T-helper 2 cell treated with Interferon-gamma antibody and Interleukin-4, amounts not matched to agents 100 ng/mL and 5 ng/mL, for 36 hours (primary cell): ENCODE data around the gene SERINC2. TPM values are rescaled to one million over a fixed set of nuclear protein-coding genes. Genes with fewer than 3 reads are reported as not detected.

Source experiments
- intact Hi-C: fragments of 100-400 bp; cut with micrococcal nuclease; formaldehyde crosslinking; loops from one replicate; pipeline ENCODE4 v1.15.1; 2023
- total RNA-seq: library from RNA; stranded (reverse); gene quantifications from 2 replicates; pipeline ENCODE4 v1.2.3, GENCODE V29; 2022

SERINC2 gene
- total RNA-seq, 1 donor from 2014 or later: not detected

DNA sequence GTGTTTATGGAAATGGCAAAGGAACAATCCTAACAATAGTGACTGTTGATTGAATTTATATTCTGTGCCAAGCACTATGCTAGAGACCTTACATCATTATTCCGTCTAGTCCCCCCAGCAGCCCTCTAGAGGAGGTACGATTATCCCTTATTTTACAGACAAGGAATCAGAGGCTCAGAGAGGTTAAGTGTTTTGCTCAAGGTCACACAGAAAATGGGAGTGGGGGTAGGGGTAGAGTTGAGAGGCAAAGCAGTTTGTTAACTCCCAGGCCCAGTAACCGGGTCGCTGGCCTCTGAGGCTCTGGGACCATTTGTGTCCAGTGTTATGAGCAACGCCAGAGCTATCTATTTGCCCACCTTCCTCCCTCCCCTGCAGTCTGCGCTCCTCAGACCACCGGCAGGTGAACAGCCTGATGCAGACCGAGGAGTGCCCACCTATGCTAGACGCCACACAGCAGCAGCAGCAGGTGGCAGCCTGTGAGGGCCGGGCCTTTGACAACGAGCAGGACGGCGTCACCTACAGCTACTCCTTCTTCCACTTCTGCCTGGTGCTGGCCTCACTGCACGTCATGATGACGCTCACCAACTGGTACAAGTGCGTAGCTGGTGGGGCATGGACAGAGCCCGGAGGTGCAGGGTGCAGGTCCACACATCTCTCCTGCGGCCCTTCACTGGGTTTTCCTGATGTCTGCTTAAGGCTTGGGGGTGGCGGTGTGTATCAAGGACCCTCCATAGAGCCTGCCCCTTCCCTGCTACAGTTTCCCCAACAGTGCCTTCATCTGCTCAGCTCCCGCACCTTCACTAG lies 19.8 kb downstream of the SERINC2 start:
- intact Hi-C loops: no loop called here

DNA sequence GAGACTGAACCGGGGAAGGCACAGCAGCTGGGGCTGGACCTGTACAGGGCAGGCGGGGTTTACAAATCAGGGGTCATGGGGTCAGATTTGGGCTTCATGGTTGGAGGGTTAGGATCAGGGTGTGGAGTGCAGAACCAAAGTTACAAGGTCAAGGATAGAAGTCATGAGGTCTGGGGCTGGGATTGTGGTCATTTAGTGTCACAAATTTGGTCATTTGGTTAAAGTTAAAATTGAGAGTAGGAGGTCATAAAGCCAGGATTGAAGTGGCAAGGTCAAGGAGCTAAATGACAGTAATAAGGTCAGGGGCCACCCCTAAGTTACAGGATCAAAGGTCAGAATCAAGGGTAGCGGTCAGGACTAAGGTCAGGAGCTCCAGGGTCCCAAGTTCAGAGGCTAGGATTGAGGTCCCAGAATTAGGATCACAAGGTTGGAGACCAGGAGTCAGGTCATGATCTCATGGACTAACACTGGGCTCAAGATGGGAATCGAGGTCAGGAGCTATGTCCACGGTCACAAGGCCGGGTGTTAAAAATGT lies 20.4 kb downstream of the SERINC2 start:
- intact Hi-C loops: no loop called here

DNA sequence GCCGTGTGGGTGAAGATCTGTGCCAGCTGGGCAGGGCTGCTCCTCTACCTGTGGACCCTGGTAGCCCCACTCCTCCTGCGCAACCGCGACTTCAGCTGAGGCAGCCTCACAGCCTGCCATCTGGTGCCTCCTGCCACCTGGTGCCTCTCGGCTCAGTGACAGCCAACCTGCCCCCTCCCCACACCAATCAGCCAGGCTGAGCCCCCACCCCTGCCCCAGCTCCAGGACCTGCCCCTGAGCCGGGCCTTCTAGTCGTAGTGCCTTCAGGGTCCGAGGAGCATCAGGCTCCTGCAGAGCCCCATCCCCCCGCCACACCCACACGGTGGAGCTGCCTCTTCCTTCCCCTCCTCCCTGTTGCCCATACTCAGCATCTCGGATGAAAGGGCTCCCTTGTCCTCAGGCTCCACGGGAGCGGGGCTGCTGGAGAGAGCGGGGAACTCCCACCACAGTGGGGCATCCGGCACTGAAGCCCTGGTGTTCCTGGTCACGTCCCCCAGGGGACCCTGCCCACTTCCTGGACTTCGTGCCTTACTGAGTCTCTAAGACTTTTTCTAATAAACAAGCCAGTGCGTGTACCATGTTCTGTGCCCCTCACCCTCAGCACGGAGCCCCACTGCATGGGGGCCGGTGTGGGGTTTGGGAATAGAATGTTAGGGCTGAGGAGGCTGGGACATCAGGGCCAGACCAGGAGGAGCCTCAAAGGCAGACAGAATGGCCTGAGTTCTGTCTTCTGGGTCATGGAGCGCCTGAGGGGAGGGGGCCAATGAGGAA lies 21.3 kb downstream of the SERINC2 start:
- intact Hi-C loops: no loop called here

DNA sequence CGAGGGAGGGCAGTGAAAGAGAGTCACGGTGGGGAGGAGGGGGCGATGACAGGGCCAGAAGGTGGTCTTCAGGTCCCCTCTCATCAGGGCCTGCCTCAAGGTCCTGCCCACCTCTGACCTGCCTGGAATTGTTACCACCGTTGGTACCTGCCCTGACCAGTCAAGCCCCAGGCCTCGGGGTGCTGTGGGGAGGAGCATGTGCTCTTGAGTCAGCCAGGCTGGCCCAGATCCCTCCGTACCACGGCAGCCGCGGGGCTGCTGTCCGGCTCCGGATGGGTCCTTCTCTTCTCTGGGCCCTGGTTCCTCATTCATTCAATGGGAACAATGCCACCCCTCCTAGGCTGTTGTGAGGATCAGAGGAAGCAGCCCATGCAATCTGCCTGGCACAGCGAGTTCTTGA lies 22.0 kb downstream of the SERINC2 start:
- intact Hi-C loops: no loop called here

DNA sequence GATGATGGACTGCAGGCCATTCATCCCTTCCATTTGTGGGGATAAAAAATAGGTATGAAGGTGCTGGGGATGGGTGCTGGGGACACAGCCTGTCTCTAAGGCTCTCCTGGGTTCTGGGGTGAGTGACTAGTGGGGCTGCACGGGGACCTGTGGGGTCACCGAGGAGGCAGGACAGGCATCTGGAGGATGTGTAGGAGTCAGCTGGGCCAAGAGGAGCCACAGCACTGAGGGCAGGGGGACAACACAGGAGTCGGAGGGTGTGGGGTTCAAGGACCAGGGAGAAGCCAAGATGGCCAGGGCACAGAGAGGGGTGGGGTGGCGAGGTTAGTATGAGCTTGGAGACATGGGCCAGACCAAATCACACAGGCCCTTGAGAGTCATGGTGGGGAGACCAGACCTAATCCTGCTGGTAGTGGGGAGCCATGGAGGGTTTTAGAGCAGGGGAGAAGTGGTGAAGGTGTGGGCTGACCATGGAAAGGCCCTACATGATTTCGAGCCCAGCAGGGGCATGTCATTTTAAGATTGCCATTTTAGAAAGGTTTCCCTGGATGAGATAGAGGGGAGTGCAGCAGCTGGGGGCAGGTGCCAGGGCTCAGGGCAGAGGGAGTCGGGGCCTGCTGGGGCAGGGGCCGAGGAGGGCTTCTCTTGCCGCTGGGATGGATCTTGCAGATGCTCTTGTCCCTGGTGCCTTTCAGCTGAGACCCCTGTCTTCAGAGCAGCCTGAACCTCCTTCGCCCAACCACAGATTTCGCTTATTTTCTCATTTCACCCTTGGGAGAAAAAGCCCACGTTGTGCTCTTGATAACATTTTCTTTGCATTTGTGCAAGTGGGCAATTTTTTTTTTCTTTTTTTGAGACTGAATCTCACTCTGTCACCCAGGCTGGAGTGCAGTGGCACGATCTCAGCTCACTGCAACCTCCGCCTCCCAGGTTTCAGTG lies 22.7 kb downstream of the SERINC2 start:
- intact Hi-C loops: no loop called here

DNA sequence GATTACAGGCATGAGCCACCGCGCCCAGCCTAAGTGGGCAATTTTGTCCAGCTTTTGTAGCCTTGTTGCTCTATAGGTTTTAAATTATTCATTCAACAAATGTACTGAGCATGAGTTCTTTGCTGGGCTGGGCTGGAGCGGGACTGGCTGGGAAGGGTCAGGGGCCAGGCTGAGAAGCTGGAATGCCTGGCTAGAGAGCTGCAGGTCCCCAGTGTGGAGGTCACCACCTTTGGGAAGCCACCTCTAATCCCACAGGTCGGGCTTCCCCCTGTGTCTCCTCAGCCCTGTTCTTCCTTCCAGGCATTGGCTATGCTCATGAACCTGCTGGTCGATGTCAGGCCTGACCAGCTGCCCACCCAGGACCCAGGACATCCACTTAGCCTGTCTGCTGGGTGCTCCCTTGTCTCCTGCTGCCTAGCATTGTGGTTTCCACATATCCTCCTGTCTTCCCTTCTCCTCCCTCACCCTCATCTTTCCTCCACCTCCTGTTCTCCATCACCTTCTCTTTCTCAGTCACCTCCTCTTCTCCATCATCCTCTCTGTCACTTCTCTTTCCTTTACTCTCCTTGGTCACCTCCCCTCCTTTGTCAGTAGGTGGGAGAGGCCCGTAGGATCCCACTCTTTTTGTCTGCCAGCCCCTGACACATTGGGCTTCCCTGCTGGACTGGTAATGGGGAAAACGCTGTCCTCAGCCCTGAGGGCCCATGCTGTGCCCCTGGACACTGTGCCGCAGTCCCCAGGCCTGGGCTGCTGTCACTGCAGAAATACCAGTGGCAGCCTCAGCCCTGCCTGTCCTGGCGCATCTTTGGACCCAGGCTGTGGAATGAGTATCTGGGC lies 23.8 kb downstream of the SERINC2 start:
- intact Hi-C loops: no loop called here

DNA sequence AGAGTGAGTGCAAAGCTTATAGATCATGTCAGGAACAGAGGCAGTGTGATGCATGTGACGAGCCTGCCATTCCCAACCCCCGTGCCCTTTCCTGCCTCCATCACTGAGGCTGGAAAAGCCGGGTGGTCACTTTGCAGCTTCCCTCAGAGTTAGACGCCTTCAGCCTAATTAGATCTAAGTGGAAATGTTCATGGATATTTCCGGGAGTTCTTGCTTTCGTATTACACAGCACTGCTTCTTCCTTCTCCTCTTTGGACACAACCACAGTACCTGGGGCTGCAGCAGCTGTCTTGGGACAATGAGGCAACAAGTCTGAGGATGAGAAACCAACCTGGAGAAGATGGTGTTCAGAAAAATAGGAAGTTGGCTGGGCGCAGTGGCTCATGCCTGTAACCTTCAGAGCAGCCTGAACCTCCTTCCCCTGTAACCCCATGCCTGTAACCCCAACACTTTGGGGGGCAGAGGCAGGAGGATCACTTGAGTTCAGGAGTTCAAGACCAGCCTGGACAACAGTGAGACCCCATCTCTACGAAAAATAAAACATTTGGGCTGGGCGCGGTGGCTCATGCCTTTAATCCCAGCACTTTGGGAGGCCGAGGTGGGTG lies 24.5 kb downstream of the SERINC2 start:
- intact Hi-C loops: no loop called here

DNA sequence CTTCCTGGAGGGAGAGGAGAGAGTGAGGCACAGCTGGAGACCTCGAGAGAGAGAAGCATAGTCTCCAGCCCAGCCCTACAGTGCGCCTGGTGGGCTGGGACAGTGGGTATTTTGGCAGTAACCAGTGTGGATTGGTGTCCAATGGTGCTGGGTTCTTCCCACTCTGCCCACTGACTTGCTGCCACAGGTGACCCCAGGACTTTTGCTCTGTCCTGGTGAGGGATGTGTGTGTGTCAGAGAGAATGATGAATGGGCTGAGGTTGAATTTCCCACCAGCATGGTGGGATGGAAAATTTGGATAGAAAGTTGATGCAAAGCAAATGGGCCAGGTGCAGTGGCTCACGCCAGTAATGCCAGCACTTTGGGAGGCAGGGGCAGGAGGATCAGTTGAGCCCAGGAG lies 26.3 kb downstream of the SERINC2 start:
- intact Hi-C loops: no loop called here

DNA sequence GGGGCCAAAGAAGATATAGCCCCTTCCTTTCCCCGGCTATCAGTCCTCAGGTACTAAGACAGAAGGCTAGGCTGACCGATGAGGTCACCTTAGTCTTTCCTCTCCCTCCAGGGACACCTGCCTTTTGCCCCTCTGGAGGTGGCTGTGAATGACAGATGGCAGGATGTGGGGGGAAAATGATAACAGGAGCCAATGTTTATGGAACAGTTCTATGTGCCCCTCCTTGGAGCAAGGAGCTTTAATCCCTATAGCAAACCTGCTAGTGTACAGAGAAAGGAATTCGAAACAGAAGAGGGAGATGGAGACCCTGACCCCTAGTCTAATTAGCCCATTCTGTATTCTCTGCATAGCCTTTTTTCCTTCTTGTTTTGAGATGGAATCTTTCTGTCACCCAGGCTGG lies 28.1 kb downstream of the SERINC2 start:
- intact Hi-C loops: no loop called here

DNA sequence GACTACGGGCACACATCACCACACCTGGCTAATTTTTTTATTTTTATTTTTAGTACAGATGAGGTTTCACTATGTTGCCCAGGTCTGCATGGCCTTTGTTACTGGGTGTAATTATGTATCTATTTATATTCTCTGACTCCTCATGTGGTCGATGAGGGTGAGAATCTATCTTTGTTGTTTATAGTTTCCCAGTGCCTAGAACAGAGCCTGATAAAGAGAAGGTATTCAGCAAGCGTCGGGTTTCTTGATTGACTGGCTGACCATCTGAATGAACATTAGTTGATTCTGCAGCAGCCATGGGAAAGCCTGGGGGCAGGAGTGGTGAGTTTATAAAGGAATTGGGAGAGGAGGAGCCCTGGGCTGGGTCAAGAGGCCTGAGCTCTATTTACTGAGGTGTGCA lies 28.5 kb downstream of the SERINC2 start:
- intact Hi-C loops: no loop called here

DNA sequence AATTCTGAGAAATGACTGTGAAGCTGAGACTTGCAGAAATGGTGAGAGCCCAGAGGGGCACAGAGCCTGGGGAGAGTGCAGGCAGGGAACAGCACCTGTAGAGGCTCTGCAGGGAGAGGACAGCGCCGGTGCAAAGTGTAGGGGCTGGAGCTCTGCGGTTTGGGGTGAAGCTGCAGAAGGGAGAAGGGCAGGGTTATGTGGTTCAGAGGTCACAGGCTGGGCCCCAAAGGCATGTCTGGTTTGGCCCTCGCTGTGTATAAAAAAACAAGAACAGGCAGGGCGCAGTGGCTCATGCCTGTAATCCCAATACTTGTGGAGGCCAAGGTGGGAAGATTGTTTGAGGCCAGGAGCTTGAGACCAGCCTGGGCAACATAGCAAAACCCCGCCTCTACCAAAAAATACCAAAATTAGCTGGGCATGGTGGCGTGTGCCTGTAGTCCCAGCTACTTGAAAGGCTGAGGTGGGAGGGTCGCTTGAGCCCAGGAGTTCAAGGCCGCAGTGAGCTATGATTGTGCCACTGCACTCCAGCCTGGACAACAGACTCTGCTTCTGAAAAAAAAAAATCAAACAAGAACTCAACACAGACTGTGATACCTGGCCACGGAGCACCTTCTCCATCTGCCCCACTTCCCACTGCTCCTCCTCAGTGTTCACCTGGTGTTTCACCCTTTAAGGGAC lies 29.1 kb downstream of the SERINC2 start:
- intact Hi-C loops: no loop called here

DNA sequence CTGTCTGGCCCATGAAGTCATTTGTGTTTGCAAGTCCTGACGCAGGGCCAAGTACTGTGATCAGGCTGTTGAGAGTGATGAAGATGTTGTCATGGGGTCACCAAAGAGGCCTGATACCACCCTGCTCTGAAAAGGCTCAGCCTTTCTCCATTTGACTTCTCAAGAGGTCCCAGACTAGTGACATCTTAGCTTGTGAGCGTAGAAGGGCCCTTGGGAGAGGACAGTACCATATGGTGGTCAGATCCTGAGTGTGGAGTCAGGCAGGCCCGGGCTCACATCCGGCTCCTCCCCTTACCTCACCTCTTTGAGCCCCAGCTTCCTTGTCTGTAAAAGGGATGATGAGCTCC lies 29.6 kb downstream of the SERINC2 start:
- intact Hi-C loops: no loop called here

DNA sequence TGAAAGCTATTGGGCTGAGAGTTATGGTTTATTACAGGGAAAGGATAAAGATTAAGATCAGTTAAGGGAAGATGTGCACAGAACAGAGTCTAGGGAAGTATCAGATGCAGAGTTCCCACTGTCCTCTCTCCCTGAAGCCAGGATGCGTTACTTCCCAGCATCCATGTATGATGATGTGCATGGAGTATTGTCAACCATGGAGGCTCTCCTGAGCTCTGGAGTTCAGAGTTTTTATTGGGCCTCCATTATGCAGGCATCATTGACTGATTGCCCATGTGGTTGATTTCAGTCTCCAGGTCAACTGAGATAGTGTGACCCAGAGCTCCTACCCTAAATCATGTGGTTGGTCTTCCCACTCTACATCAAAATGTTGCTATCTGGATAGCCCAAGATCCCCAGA lies 30.7 kb downstream of the SERINC2 start:
- intact Hi-C loops: no loop called here

DNA sequence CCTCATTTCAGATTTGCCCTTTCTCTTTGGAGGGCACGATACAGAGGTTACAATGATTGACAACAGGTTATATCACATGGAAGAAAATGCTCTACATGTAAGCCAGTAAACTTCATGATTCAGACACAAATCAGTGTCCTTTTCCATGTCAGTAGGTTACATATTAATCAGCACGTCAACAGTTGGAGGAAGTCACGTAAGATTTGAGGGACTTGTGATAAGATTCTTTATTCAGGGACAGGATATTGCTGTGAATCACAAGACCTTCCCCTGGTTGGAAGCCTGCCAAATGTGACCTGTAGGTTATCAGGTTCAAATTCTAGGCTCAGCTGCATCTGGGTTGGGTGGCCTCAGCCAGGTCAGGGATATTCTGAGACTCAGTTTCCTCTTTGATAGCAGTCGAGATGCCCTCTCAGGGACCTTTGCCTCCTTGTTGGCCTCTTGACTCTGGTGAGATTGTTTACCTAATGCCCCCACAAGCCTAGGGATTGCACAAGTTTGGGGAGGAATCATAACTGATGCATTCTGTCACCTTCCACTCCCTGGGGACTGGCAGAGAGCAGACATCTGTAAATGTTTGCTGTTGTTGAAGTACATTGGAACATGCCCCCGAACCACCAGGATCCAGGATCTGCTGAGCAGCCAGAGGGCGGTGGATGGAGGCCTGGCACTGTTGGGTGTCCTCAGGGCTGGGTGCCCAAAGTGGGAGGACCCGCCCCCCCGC lies 31.9 kb downstream of the SERINC2 start:
- intact Hi-C loops: no loop called here

DNA sequence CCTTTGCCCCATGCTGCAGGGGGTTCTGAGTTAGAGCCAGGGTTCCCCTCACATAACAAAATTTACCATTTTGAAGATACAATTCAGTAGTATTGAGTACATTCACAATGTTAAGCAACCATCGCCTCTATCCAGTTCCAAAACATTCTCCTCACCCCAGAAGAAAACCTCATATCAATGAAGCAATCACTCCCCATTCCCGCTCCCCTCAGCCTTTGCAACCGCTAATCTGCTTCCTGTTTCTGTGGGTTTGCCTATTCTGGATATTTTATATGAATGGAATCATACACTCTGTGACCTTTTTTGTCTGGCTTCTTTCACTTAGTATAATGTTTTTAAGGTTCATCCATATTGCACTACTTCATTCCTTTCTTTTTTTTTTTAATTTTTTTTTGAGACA lies 32.9 kb downstream of the SERINC2 start:
- intact Hi-C loops: no loop called here

DNA sequence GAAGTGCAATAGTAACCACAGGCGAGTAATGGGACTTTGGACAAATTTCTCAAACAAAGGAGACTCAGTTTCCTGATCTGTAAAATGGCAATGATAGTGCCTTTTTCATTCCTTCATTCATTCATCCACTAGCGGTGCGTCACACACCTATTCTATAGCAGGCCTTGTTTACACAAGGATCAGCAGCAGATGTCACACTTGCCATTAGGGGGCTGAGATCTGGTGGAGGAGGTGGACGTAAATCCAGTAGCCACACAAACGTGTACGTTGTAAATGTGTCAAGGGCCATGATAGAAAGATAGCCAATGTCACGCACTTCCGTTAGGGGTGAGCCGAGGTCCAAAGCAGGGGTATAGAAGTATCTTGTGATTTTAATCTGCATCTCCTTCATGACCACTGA lies 34.2 kb downstream of the SERINC2 start:
- intact Hi-C loops: no loop called here

DNA sequence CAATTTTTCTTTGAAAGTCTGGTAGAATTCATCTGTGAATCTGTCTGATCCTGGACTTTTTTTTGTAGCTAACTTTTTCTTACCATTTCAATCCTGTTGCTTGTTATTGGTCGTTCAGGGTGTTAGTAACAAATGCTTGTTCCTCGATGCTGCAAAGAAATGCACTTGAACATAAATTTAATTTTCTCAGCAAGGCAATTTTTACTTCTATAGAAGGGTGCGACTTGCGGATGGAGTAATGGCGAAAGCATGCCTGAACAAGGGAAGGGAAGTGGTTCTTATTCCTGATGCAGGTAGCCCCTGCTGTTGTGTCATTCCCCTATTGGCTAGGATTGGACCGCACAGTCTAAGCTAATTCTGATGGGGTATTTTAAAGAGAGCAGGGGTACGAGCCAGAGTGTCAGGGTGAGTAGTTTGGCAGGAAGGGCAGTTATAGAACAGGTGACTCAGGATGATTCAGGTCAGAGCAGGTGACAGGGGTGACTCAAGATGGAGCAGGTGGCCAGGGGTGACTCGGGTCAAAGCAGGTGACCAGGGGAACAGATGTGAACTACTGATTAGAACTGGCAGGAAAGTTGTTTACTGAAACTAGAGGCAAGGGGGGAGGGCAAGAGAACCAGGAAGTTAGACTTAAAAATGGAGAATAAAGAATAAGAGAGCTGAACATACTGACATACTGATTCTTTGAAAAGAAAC lies 40.5 kb downstream of the SERINC2 start:
- intact Hi-C loops: no loop called here

DNA sequence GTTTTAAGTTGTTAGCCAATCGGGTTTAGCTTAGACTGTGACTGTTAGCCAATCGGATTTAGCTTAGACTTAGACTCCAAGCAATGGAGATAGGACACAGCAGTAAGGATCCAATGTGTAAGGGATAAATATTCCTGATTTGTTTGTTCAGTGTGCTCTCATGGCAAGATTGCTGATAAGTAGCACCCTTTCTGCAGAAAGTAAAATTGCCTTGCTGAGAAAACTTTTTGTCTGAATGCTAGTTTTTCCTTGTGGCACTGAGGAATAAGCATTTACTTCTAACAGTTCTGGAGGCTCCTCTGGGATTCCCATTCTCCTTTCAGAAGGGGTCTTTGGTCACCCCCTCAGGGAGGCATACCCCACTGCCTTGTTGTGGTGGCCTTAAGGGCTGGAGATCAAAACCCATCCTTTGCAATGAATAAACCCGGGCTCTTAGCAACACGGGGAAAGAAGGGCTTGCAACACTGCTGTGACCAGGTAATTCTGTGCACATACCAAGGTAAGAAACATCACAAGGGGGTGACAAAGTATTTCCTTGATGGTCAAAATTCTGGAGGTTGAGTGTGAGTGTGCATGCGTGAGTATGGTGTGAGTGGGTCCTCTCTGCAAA lies 45.4 kb downstream of the SERINC2 start:
- intact Hi-C loops: no loop called here
